Vagina (tissue), 2 donors: ENCODE measurements around the gene AHI1. TPM values are rescaled to one million over a fixed set of nuclear protein-coding genes. Genes with fewer than 3 reads are reported as not detected.

Experiments
- DNase-seq, 2 donors: peaks; one replicate each; pipeline ENCODE4 v3.0.0-alpha.2; 2017; ENCODE audit errors: extremely low spot score in 2 of 2
- H3K27ac ChIP-seq: fragments of 200-600 bp; sonication (generic); one replicate; pipeline ENCODE4 v1.5.1; 2019
- H3K27me3 ChIP-seq: fragments of 200-600 bp; sonication (generic); one replicate; pipeline ENCODE4 v1.5.1; 2019
- H3K36me3 ChIP-seq, 2 donors: fragments of 200-600 bp; sonication (generic); one replicate each; pipeline ENCODE4 v1.5.1; 2017 to 2019
- H3K4me1 ChIP-seq: fragments of 200-600 bp; sonication (generic); one replicate; pipeline ENCODE4 v1.5.1; 2019
- H3K4me3 ChIP-seq, 2 donors: fragments of 200-600 bp; sonication (generic); 1 replicate in 1 of 2; 2 replicates in 1 of 2; pipeline ENCODE4 v1.5.1; 2016 to 2019
- H3K9me3 ChIP-seq: fragments of 200-600 bp; sonication (generic); one replicate; pipeline ENCODE4 v1.5.1; 2019
- POLR2A ChIP-seq, 2 donors: fragments of 450-650 bp; IDR thresholded peaks; one replicate each; pipeline ENCODE4 v1.6.1; 2017; ENCODE audit warnings: antibody characterized with exemption in 2 of 2, mild to moderate bottlenecking in 2 of 2, moderate library complexity in 2 of 2
- POLR2AphosphoS5 ChIP-seq, 2 donors: sonication (generic); formaldehyde crosslinking; IDR thresholded peaks; one replicate each; pipeline ENCODE4 v1.9.0; 2017; ENCODE audit warnings: antibody characterized with exemption in 2 of 2, mild to moderate bottlenecking in 2 of 2, low read depth in 1 of 2; ENCODE audit not compliant: insufficient read depth in 1 of 2
- intact Hi-C: fragments of 100-400 bp; cut with DNase I; formaldehyde crosslinking; loops from one replicate; pipeline ENCODE4 v1.15.1; 2023
- total RNA-seq: library from RNA; depleted of rRNA; stranded (reverse); fragments of >200 nt; gene quantifications from one replicate; pipeline ENCODE4 v1.2.3, GENCODE V29; 2016
- TF ChIP-seq, protein P1 (sequence below), 3 experiments: fragments of 450-650 bp in 2 of 3; fragments of 200-600 bp in 1 of 3; sonication (generic) in 1 of 3; IDR thresholded peaks; one replicate each; pipeline ENCODE4 v1.5.1; 2017 to 2019; ENCODE audit warnings: antibody characterized with exemption in 3 of 3, mild to moderate bottlenecking in 2 of 3, moderate library complexity in 2 of 3

AHI1 gene
- total RNA-seq, 1 donor from 2014 or later = 28.7 TPM

DNA sequence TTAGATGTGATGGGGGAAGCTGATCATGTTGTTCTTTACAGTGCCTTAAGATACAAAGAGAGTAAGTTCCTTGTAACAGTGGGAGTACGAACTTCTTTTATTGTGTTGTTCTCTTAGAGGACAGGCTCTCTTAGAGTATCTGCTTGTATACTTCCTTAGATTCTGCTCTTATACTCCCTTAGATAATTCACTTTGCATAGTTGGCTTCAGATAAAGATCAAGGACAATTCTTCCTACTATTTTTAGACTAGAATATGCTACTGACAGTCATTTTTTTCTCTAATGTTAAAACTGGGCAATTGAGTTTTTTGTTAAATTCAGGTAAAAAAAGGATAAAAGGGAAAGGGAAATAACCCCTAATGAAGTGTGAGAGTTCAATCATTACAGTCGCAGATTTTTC lies 177.7 kb downstream of the AHI1 start:
- no peak overlapping the region for H3K27ac ChIP-seq
- no peak overlapping the region for H3K4me3 ChIP-seq
- H3K36me3 ChIP-seq = peaks cover 4% of the 10 kb centered on the region in 2 donors
- H3K4me1 ChIP-seq = no peaks in the 10 kb centered on the region
- H3K9me3 ChIP-seq = no peaks in the 10 kb centered on the region
- TF ChIP-seq POLR2AphosphoS5 (IDR thresholded peaks at IDR 0.05; ENCODE audit: insufficient read depth in 1 of 2, low read depth in 1 of 2) = no peak
- no peak for TF ChIP-seq POLR2A (IDR thresholded peaks at IDR 0.05)
- TF ChIP-seq, protein P1, sequence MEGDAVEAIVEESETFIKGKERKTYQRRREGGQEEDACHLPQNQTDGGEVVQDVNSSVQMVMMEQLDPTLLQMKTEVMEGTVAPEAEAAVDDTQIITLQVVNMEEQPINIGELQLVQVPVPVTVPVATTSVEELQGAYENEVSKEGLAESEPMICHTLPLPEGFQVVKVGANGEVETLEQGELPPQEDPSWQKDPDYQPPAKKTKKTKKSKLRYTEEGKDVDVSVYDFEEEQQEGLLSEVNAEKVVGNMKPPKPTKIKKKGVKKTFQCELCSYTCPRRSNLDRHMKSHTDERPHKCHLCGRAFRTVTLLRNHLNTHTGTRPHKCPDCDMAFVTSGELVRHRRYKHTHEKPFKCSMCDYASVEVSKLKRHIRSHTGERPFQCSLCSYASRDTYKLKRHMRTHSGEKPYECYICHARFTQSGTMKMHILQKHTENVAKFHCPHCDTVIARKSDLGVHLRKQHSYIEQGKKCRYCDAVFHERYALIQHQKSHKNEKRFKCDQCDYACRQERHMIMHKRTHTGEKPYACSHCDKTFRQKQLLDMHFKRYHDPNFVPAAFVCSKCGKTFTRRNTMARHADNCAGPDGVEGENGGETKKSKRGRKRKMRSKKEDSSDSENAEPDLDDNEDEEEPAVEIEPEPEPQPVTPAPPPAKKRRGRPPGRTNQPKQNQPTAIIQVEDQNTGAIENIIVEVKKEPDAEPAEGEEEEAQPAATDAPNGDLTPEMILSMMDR (IDR thresholded peaks at IDR 0.05) = no peak
- H3K27me3 ChIP-seq = no peaks in the 10 kb centered on the region
- DNase-seq = no peak
- intact Hi-C loops = no loop called here

DNA sequence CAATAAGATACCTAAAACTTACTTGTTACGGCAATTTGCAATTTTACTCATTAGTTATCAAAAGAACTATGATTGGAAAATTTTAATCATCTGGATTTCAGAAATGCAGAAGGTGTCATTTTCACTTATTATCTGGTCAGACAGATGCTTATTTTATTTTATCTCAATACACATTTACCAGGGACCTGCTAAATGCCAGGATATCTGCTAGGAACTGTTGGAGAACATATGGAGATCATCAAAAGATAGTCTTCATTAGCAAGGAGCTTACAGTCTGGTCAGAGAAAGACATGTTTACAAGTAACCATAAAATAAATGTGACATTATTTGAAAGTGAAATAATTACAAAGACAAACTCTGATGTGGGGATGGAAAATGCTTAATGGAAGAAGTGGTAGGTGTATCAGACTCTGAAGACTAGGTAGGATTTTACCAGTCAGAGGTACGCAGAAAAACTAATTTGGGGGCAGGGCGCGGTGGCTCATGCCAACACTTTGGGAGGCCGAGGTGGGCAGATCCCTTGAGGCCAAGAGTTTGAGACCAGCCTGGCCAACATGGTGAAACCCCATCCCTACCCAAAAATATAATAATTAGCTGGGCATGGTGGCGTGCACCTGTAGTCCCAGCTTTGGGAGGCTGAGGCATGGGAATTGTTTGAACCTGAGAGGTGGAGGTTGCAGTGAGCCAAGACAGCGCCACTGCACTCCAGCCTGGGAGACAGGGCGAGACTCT lies 178.6 kb downstream of the AHI1 start:
- TF ChIP-seq POLR2AphosphoS5 (IDR thresholded peaks at IDR 0.05; ENCODE audit: insufficient read depth in 1 of 2, low read depth in 1 of 2) = no peak
- TF ChIP-seq POLR2A (IDR thresholded peaks at IDR 0.05) = no peak
- Histone ChIP-seq H3K4me3 (no peak overlapping the region), H3K9me3 (no peaks in the 10 kb centered on the region), H3K4me1 (no peaks in the 10 kb centered on the region), H3K27me3 (no peaks in the 10 kb centered on the region), H3K27ac (no peak overlapping the region), H3K36me3 (peaks cover 4% of the 10 kb centered on the region in 2 donors)
- DNase-seq = no peak
- intact Hi-C loops = no loop called here

DNA sequence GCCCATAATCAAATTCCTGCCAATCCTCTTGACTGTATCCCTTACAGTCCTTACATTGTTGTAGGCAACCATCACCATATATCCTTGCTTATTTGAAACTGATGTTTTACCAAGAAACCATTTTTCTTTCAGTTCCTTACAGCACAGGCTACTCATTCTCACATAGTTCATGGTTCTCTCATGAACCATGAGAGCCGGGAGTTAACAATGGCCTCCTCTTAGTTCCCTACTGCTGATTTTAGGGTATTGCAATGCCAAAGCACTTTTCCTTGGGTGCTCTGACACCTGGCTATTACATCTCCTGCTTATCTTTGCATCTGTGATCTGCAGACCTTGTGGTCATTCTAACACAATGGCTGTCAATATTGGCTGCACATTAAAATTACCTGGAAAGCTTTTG lies 183.0 kb downstream of the AHI1 start:
- Histone ChIP-seq H3K4me1 (no peaks in the 10 kb centered on the region), H3K36me3 (peaks cover 4% of the 10 kb centered on the region in 2 donors), H3K27me3 (no peaks in the 10 kb centered on the region), H3K9me3 (no peaks in the 10 kb centered on the region), H3K27ac (no peak overlapping the region), H3K4me3 (no peak overlapping the region)
- intact Hi-C loops = no loop called here
- TF ChIP-seq POLR2AphosphoS5 (IDR thresholded peaks at IDR 0.05; ENCODE audit: insufficient read depth in 1 of 2, low read depth in 1 of 2) = no peak
- TF ChIP-seq, protein P1 (IDR thresholded peaks at IDR 0.05) = no peak
- no peak for TF ChIP-seq POLR2A (IDR thresholded peaks at IDR 0.05)
- DNase-seq = no peak

DNA sequence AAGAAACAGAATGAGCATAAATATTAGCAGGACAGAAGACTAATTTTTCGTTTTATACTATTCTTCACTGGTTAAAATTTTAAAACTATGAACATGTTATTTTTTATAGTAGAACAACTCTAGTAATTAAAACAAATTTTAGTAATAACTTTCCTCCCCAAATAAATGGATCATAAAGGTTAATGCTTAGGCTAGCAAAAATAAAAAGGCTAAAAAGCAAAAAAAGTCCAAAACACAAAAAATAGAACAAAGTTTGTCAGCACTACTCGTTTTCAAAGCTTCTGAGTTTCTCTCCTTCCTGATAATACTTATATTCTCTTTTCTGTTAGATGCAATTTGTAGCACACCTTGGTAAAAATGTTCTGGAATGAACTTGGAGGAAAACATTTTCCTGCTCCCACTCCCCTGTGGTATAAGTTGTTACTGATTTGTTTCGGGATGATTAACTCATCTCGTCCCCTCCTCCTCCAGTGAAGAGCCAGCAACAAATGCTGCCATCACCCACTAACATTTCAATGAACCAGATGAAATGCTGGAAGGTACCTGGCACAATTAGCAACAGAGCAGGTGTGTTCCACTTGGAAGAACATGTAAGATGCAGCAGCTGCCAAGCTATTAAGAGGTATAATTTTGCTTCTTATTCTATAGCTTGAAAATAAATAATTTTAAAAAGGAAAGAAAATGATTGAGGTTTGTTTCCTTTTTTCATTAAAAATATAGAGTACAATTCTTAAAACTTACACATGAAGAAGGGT lies 185.9 kb downstream of the AHI1 start:
- Histone ChIP-seq H3K27ac (no peak overlapping the region), H3K27me3 (no peaks in the 10 kb centered on the region), H3K9me3 (no peaks in the 10 kb centered on the region), H3K4me1 (no peaks in the 10 kb centered on the region), H3K36me3 (no peaks in the 10 kb centered on the region), H3K4me3 (no peak overlapping the region)
- no peak for DNase-seq
- intact Hi-C loops = no loop called here
- TF ChIP-seq POLR2A (IDR thresholded peaks at IDR 0.05) = no peak

DNA sequence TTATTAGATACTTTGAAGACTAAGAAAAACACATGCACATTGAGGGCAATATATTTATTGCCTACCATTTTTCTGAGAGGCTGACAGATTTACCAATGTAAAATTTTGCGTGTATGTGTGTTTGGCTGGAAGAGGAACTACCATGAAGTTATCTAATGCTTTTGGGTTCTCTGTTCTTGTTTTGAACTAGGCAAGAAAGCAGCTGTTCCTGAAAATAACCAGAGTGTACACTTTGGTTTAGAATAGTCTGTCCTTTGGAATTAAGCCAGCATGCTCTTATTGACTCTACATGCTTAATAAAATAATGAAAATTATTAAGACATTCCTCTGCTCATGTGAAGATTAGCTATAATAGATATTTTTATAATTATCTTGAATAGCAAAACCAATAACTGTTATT lies 187.2 kb downstream of the AHI1 start:
- Histone ChIP-seq H3K27me3 (no peaks in the 10 kb centered on the region), H3K27ac (no peak overlapping the region), H3K36me3 (no peaks in the 10 kb centered on the region), H3K4me1 (no peaks in the 10 kb centered on the region), H3K9me3 (no peaks in the 10 kb centered on the region), H3K4me3 (no peak overlapping the region)
- TF ChIP-seq POLR2A (IDR thresholded peaks at IDR 0.05) (no peak), POLR2AphosphoS5 (IDR thresholded peaks at IDR 0.05; ENCODE audit: insufficient read depth in 1 of 2, low read depth in 1 of 2) (no peak)
- TF ChIP-seq, protein P1 (IDR thresholded peaks at IDR 0.05) = no peak
- DNase-seq = no peak
- intact Hi-C loops = no loop called here
